WTC11 (cell line): ENCODE results near the gene MSANTD1. TPM values are rescaled to one million over a fixed set of nuclear protein-coding genes. Genes with fewer than 3 reads are reported as not detected.

Experiments used
- ATAC-seq: fragments of 200-7000 bp; cut with Tn5 transposase; 2 replicates; pipeline ENCODE4 v1.10.0; 2021; ENCODE audit warnings: mild to moderate bottlenecking, moderate library complexity
- CTCF ChIA-PET: fragments of 300-600 bp; sonication (Branson Sonifier 250); formaldehyde crosslinking; loops from one replicate; lab custom pipeline; 2021; ENCODE audit warnings: antibody characterized with exemption; lab: Charles Lee
- POLR2A ChIA-PET: fragments of 350-600 bp; sonication (Branson Sonifier 250); formaldehyde crosslinking; loops from one replicate; lab custom pipeline; 2021; ENCODE audit warnings: antibody characterized with exemption; lab: Charles Lee
- DNase-seq: peaks from one replicate; pipeline ENCODE4 v3.0.0; 2021; ENCODE audit warnings: low spot score
- H3K27ac Mint-ChIP-seq: 2 replicates; pipeline ENCODE4 v1.8.0; 2021; ENCODE audit warnings: mixed read lengths
- H3K27me3 Mint-ChIP-seq: 2 replicates; pipeline ENCODE4 v1.8.0; 2021; ENCODE audit warnings: low read depth, mild to moderate bottlenecking, moderate library complexity, mixed read lengths
- H3K36me3 Mint-ChIP-seq: 2 replicates; pipeline ENCODE4 v1.8.0; 2021; ENCODE audit warnings: mixed read lengths
- H3K4me1 Mint-ChIP-seq: 2 replicates; pipeline ENCODE4 v1.8.0; 2022; ENCODE audit warnings: mixed read lengths
- H3K4me3 Mint-ChIP-seq: 2 replicates; pipeline ENCODE4 v1.8.0; 2021; ENCODE audit warnings: mild to moderate bottlenecking, moderate library complexity, mixed read lengths
- H3K9me3 Mint-ChIP-seq: 2 replicates; pipeline ENCODE4 v1.8.0; 2021; ENCODE audit warnings: mixed read lengths
- EMX1 ChIP-seq: fragments of 250-450 bp; sonication (Bioruptor Pico); IDR thresholded peaks from 2 replicates; pipeline ENCODE4 v1.8.0; 2021; ENCODE audit warnings: mild to moderate bottlenecking
- ESRRA ChIP-seq: sonication (generic); formaldehyde crosslinking; IDR thresholded peaks from 2 replicates; pipeline ENCODE4 v1.8.1; 2022; ENCODE audit warnings: mild to moderate bottlenecking, missing genetic modification reagents, borderline replicate concordance
- FOXJ3 ChIP-seq: sonication (generic); formaldehyde crosslinking; IDR thresholded peaks from 2 replicates; pipeline ENCODE4 v1.9.0; 2021; ENCODE audit warnings: missing genetic modification reagents, mild to moderate bottlenecking, borderline replicate concordance
- FOXK1 ChIP-seq: sonication (generic); formaldehyde crosslinking; IDR thresholded peaks from 2 replicates; pipeline ENCODE4 v1.8.0; 2022; ENCODE audit warnings: mild to moderate bottlenecking, moderate library complexity, missing genetic modification reagents
- MYBL2 ChIP-seq: sonication (generic); formaldehyde crosslinking; IDR thresholded peaks from 2 replicates; pipeline ENCODE4 v1.8.1; 2023; ENCODE audit warnings: mild to moderate bottlenecking, moderate library complexity, missing genetic modification reagents
- OVOL2 ChIP-seq: fragments of 250-450 bp; sonication (Bioruptor Pico); IDR thresholded peaks from 2 replicates; pipeline ENCODE4 v1.9.0; 2021; ENCODE audit warnings: mild to moderate bottlenecking, borderline replicate concordance
- ZNF232 ChIP-seq: sonication (generic); formaldehyde crosslinking; IDR thresholded peaks from 2 replicates; pipeline ENCODE4 v1.8.0; 2022; ENCODE audit warnings: mild to moderate bottlenecking, missing genetic modification reagents
- ZNF396 ChIP-seq: fragments of 250-450 bp; sonication (Bioruptor Pico); IDR thresholded peaks from 2 replicates; pipeline ENCODE4 v1.8.0; 2021; ENCODE audit warnings: mild to moderate bottlenecking, moderate library complexity, borderline replicate concordance
- total RNA-seq: library from RNA; stranded (reverse); gene quantifications from 3 replicates; pipeline ENCODE4 v1.2.3, GENCODE V29; 2021
- TF ChIP-seq, protein P1 (sequence below): sonication (generic); formaldehyde crosslinking; IDR thresholded peaks from 2 replicates; pipeline ENCODE4 v1.8.1; 2022; ENCODE audit warnings: low read depth, missing genetic modification reagents, borderline replicate concordance
- TF ChIP-seq, protein P2 (sequence below): fragments of 250-450 bp; sonication (Bioruptor Pico); conservative IDR thresholded peaks from 2 replicates; pipeline ENCODE4 v1.9.0; 2021; ENCODE audit warnings: mild to moderate bottlenecking
- TF ChIP-seq, protein P3 (sequence below): fragments of 250-450 bp; sonication (Bioruptor Pico); IDR thresholded peaks from 2 replicates; pipeline ENCODE4 v2.1.2; 2022; ENCODE audit warnings: mild to moderate bottlenecking, moderate library complexity
- TF ChIP-seq, protein P4 (sequence below): sonication (generic); formaldehyde crosslinking; IDR thresholded peaks from 2 replicates; pipeline ENCODE4 v1.8.1; 2023; ENCODE audit warnings: mild to moderate bottlenecking, missing genetic modification reagents
- TF ChIP-seq, protein P5 (sequence below): sonication (generic); formaldehyde crosslinking; IDR thresholded peaks from 2 replicates; pipeline ENCODE4 v1.8.1; 2023; ENCODE audit warnings: mild to moderate bottlenecking, moderate library complexity, missing genetic modification reagents
- TF ChIP-seq, protein P6 (sequence below): sonication (generic); formaldehyde crosslinking; IDR thresholded peaks from 2 replicates; pipeline ENCODE4 v1.8.0; 2023; ENCODE audit warnings: missing genetic modification reagents, mild to moderate bottlenecking, borderline replicate concordance
- TF ChIP-seq, protein P7 (sequence below): sonication (generic); formaldehyde crosslinking; IDR thresholded peaks from 2 replicates; pipeline ENCODE4 v1.8.1; 2022; ENCODE audit warnings: mild to moderate bottlenecking, missing genetic modification reagents, moderate library complexity, borderline replicate concordance
- TF ChIP-seq, protein P8 (sequence below): sonication (generic); formaldehyde crosslinking; conservative IDR thresholded peaks from 2 replicates; pipeline ENCODE4 v1.8.1; 2022; ENCODE audit warnings: mild to moderate bottlenecking, missing genetic modification reagents
- TF ChIP-seq, protein P9 (sequence below): sonication (generic); formaldehyde crosslinking; IDR thresholded peaks from 2 replicates; pipeline ENCODE4 v1.8.1; 2023; ENCODE audit warnings: mild to moderate bottlenecking, missing genetic modification reagents

MSANTD1 gene
- total RNA-seq, 1 experiment from 2014 or later, result 0.98 TPM

DNA sequence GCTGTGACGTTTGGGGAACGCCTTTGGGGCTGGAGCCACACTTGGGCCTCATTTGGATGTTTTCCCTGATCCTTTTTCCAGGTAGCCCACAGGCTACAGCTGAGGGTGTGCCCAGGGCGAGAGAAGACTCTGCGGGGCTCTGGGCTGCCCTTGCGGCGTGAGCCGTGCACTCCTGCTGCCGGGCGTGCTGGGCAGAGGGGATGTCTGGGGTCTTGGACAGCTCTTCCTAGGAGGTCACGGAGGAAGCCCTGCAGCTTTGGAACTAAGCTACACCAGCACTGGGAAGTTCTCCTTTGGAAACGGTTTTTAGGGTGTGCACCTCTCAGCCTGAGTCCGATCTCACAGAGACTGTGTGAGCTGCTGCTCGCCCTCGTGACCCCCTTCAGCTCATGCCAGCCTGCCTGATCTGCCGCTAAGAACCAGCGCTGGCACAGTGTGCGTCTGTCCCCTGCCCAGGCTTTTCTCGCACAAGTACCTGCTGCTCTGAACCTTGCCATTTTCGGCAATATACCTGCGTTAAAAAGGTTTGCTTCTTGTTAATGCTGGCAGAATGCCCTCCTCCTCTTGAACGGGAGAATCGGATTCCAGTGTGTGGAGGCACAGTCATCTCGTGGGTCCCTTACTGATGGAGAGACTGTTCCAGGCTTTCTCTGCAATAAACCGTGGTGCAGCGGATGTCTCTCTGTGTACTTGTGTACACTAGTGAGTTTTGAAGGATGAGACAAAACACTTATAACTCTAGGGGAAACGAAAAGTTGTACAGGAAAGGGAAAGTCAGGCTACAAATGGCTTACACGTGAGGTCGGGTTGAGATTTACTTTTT lies 14.3 kb downstream of the MSANTD1 start:
- H3K4me3 Mint-ChIP-seq, result no peak overlapping the region
- peak; percentile 6 for DNase-seq
- ChIA-PET POLR2A (no interaction called here), CTCF (interaction anchor here (3.2 kb wide), 1 partner anchor 56 kb away, joined by 12 read pairs; no protein-coding TSS in a partner anchor)
- no peak overlapping the region for H3K27ac Mint-ChIP-seq
- no peak for TF ChIP-seq OVOL2
- peaks cover 6% of the 10 kb centered on the region for H3K4me1 Mint-ChIP-seq
- no peaks in the 10 kb centered on the region for H3K27me3 Mint-ChIP-seq
- no peak for ATAC-seq
- no peaks in the 10 kb centered on the region for H3K36me3 Mint-ChIP-seq
- H3K9me3 Mint-ChIP-seq, result no peaks in the 10 kb centered on the region

DNA sequence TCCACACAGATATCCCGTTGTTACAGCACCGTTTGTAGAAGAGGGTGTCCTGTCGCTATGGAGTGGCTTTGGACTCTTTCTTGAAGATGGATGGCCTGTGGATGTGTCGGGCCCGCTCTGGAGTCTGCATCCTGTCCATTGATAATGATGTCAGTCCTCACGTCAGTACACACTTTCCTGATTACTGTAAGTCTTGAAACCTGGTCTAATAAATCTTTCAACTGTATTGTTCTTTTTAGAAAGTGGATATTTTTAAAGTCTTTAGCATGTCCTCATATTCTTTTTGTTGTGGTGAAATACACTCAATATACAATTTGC lies 14.9 kb downstream of the MSANTD1 start:
- ChIA-PET POLR2A (no interaction called here), CTCF (no interaction called here)
- H3K36me3 Mint-ChIP-seq, result no peaks in the 10 kb centered on the region
- H3K27me3 Mint-ChIP-seq, result no peaks in the 10 kb centered on the region
- no peak for ATAC-seq
- H3K9me3 Mint-ChIP-seq, result no peaks in the 10 kb centered on the region
- no peak overlapping the region for H3K4me3 Mint-ChIP-seq
- no peak overlapping the region for H3K27ac Mint-ChIP-seq
- DNase-seq, result peak; percentile 1
- H3K4me1 Mint-ChIP-seq, result peaks cover 9% of the 10 kb centered on the region
- TF ChIP-seq FOXK1, result no peak
- TF ChIP-seq, protein P1, sequence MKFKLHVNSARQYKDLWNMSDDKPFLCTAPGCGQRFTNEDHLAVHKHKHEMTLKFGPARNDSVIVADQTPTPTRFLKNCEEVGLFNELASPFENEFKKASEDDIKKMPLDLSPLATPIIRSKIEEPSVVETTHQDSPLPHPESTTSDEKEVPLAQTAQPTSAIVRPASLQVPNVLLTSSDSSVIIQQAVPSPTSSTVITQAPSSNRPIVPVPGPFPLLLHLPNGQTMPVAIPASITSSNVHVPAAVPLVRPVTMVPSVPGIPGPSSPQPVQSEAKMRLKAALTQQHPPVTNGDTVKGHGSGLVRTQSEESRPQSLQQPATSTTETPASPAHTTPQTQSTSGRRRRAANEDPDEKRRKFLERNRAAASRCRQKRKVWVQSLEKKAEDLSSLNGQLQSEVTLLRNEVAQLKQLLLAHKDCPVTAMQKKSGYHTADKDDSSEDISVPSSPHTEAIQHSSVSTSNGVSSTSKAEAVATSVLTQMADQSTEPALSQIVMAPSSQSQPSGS (CRISPR knock-in tag), result no peak
- TF ChIP-seq, protein P2, sequence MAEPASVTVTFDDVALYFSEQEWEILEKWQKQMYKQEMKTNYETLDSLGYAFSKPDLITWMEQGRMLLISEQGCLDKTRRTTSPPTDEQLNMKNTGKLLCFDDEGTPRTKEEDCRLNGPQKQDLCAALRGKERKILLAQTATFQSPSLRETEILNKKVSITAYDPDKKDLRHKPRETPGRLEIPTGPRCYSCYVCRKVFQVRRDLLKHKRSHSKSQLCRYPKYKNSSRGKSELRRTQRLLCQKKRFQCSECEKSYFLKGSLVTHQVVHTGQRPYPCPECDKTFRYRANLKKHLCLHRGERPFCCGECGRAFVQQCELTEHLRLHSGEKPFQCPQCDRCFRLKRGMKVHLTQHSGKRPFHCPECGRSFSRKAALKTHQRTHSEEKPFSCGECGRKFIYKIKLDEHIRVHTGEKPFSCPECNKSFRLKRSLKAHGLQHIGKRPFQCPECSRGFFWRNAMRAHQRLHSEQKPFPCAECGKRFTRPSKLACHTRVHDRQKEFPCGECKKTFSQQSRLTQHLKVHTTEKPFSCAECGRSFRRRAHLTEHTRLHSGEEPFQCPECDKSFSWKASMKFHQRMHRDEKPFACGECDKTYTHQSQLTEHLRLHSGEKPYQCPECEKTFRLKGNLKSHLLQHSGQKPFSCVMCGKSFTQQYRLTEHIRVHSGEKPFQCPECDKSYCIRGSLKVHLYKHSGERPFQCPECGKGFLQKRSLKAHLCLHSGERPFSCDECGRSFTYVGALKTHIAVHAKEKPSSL, result no peak
- TF ChIP-seq, protein P3, sequence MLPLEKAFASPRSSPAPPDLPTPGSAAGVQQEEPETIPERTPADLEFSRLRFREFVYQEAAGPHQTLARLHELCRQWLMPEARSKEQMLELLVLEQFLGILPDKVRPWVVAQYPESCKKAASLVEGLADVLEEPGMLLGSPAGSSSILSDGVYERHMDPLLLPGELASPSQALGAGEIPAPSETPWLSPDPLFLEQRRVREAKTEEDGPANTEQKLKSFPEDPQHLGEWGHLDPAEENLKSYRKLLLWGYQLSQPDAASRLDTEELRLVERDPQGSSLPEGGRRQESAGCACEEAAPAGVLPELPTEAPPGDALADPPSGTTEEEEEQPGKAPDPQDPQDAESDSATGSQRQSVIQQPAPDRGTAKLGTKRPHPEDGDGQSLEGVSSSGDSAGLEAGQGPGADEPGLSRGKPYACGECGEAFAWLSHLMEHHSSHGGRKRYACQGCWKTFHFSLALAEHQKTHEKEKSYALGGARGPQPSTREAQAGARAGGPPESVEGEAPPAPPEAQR (CRISPR knock-in tag), result no peak
- TF ChIP-seq, protein P4, sequence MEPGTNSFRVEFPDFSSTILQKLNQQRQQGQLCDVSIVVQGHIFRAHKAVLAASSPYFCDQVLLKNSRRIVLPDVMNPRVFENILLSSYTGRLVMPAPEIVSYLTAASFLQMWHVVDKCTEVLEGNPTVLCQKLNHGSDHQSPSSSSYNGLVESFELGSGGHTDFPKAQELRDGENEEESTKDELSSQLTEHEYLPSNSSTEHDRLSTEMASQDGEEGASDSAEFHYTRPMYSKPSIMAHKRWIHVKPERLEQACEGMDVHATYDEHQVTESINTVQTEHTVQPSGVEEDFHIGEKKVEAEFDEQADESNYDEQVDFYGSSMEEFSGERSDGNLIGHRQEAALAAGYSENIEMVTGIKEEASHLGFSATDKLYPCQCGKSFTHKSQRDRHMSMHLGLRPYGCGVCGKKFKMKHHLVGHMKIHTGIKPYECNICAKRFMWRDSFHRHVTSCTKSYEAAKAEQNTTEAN (CRISPR knock-in tag), result no peak
- no peak for TF ChIP-seq ZNF396 (CRISPR knock-in tag)
- TF ChIP-seq, protein P5, sequence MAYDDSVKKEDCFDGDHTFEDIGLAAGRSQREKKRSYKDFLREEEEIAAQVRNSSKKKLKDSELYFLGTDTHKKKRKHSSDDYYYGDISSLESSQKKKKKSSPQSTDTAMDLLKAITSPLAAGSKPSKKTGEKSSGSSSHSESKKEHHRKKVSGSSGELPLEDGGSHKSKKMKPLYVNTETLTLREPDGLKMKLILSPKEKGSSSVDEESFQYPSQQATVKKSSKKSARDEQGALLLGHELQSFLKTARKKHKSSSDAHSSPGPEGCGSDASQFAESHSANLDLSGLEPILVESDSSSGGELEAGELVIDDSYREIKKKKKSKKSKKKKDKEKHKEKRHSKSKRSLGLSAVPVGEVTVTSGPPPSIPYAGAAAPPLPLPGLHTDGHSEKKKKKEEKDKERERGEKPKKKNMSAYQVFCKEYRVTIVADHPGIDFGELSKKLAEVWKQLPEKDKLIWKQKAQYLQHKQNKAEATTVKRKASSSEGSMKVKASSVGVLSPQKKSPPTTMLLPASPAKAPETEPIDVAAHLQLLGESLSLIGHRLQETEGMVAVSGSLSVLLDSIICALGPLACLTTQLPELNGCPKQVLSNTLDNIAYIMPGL (CRISPR knock-in tag), result no peak
- TF ChIP-seq, protein P6, sequence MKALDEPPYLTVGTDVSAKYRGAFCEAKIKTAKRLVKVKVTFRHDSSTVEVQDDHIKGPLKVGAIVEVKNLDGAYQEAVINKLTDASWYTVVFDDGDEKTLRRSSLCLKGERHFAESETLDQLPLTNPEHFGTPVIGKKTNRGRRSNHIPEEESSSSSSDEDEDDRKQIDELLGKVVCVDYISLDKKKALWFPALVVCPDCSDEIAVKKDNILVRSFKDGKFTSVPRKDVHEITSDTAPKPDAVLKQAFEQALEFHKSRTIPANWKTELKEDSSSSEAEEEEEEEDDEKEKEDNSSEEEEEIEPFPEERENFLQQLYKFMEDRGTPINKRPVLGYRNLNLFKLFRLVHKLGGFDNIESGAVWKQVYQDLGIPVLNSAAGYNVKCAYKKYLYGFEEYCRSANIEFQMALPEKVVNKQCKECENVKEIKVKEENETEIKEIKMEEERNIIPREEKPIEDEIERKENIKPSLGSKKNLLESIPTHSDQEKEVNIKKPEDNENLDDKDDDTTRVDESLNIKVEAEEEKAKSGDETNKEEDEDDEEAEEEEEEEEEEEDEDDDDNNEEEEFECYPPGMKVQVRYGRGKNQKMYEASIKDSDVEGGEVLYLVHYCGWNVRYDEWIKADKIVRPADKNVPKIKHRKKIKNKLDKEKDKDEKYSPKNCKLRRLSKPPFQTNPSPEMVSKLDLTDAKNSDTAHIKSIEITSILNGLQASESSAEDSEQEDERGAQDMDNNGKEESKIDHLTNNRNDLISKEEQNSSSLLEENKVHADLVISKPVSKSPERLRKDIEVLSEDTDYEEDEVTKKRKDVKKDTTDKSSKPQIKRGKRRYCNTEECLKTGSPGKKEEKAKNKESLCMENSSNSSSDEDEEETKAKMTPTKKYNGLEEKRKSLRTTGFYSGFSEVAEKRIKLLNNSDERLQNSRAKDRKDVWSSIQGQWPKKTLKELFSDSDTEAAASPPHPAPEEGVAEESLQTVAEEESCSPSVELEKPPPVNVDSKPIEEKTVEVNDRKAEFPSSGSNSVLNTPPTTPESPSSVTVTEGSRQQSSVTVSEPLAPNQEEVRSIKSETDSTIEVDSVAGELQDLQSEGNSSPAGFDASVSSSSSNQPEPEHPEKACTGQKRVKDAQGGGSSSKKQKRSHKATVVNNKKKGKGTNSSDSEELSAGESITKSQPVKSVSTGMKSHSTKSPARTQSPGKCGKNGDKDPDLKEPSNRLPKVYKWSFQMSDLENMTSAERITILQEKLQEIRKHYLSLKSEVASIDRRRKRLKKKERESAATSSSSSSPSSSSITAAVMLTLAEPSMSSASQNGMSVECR, result no peak
- TF ChIP-seq EMX1, result no peak
- TF ChIP-seq MYBL2, result no peak
- TF ChIP-seq ZNF232, result no peak
- TF ChIP-seq, protein P7, sequence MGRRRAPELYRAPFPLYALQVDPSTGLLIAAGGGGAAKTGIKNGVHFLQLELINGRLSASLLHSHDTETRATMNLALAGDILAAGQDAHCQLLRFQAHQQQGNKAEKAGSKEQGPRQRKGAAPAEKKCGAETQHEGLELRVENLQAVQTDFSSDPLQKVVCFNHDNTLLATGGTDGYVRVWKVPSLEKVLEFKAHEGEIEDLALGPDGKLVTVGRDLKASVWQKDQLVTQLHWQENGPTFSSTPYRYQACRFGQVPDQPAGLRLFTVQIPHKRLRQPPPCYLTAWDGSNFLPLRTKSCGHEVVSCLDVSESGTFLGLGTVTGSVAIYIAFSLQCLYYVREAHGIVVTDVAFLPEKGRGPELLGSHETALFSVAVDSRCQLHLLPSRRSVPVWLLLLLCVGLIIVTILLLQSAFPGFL, result no peak
- TF ChIP-seq, protein P8, sequence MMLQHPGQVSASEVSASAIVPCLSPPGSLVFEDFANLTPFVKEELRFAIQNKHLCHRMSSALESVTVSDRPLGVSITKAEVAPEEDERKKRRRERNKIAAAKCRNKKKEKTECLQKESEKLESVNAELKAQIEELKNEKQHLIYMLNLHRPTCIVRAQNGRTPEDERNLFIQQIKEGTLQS (CRISPR knock-in tag), result no peak
- TF ChIP-seq ESRRA (CRISPR knock-in tag), result no peak
- no peak for TF ChIP-seq FOXJ3 (CRISPR knock-in tag)
- TF ChIP-seq, protein P9, sequence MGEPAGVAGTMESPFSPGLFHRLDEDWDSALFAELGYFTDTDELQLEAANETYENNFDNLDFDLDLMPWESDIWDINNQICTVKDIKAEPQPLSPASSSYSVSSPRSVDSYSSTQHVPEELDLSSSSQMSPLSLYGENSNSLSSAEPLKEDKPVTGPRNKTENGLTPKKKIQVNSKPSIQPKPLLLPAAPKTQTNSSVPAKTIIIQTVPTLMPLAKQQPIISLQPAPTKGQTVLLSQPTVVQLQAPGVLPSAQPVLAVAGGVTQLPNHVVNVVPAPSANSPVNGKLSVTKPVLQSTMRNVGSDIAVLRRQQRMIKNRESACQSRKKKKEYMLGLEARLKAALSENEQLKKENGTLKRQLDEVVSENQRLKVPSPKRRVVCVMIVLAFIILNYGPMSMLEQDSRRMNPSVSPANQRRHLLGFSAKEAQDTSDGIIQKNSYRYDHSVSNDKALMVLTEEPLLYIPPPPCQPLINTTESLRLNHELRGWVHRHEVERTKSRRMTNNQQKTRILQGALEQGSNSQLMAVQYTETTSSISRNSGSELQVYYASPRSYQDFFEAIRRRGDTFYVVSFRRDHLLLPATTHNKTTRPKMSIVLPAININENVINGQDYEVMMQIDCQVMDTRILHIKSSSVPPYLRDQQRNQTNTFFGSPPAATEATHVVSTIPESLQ (CRISPR knock-in tag), result no peak
